NCI-H2196 (cell line): ENCODE measurements around the gene DAP3.
A peak's percentile ranks its signal among the peaks of the same experiment; 100 is the strongest.
"Not testable (repeated sequence)": the region's sequence is repeated elsewhere in the genome, so short reads cannot be mapped to it uniquely, and the experiment has no call there.

Source experiments
- DNase-seq: peaks from one replicate; lab custom pipeline; 2025; ENCODE audit not compliant: unreplicated experiment; lab: John Stamatoyannopoulos, UW

Gene DAP3

GRCh38 chr1:155717041-155717440 lies 28.1 kb downstream of the DAP3 start:
- DNase-seq = no peak

DNA sequence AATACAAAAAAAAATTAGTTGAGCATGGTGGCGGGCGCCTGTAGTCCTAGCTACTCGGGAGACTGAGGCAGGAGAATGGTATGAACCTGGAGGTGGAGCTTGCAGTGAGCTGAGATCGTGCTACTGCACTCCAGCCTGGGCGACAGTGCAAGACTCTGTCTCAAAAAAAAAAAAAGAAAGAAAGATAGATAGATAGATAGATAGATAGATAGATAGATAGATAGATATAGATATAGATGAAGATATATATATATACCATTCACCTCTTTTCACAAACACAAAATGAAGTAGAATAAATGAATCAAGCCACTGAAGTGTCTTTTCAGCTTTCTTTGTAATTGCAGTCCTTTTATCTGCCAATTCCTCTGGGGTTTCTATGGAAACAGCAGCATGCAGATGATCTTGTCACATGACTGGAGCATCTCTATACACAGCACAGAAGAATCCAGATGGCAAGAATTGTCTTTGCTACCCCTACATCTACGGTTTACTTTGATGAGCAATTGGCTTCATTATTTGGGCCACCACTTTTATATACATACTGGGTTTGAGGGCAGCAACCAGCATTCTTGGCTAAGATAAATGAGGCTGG lies 29.7 kb downstream of the DAP3 start:
- not testable (repeated sequence) for DNase-seq

- no peak for DNase-seq
These were observed 30.8 kb downstream of the DAP3 start for GRCh38 chr1:155719703-155720102.

- DNase-seq = no peak
These were observed 36.3 kb downstream of the DAP3 start for GRCh38 chr1:155725142-155725541.

GRCh38 chr1:155729031-155729898 lies 40.4 kb downstream of the DAP3 start:
- DNase-seq = peak; percentile 62

DNA sequence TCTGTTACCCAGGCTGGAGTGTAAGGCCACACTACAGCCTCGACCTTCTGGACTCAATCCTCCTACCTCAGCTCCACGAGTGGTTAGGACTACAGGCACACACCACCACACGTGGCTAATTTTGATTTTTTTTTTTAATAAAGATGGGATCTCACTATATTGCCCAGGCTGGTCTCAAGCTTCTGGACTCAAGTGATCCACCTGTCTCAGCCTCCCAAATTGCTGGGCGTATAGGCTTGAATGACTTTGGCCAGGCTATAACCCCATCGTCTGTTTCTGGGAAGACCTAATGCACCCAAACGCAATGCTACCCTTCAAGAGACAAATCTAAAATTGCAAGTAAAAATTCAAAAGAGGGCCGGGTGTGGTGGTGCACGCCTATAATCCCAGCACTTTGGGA lies 52.1 kb downstream of the DAP3 start:
- no peak for DNase-seq

DNA sequence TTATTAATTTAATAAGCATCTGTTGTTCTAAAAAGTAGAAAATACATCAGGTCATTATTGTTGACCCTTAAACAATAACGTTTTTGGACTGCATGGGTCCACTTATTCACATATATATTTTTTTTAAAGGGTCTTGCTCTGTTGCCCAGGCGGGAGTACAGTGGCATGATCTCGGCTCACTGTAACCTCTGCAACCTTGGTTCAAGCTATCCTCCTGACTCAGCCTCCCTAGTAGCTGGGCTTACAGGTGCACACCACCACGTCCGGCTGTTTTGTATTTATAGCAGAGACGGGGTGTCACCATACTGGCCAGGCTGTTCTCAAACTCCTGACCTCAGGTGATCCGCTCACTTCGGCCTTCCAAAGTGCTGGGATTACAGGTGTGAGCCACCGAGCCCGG lies 53.0 kb downstream of the DAP3 start:
- no peak for DNase-seq

GRCh38 chr1:155744711-155745283 lies 55.9 kb downstream of the DAP3 start:
- no peak for DNase-seq

- peak; percentile 93 for DNase-seq
These were observed 56.7 kb downstream of the DAP3 start for GRCh38 chr1:155745284-155746228.

- not testable (repeated sequence) for DNase-seq
These were observed 58.7 kb downstream of the DAP3 start for GRCh38 chr1:155747586-155747985.

GRCh38 chr1:155748141-155748540 lies 59.2 kb downstream of the DAP3 start:
- not testable (repeated sequence) for DNase-seq

DNA sequence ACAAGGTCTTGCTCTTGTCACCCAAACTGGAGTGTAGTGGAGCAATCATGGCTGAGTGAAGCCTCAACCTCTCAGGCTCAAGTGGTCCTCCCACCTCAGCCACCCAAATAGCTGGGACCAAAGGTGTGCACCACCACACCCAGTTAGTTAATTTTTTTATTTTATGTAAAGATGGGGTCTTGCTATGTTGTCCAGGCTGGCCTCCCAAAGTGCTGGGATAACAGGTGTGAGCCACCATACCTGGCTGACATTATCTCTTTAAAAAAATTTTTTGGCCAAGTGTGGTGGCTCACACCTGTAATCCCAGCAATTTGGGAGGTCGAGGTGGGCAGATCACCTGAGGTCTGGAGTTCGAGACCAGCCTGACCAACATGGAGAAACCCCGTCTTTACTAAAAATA lies 70.1 kb downstream of the DAP3 start:
- DNase-seq = not testable (repeated sequence)

GRCh38 chr1:155759966-155760630 lies 71.2 kb downstream of the DAP3 start:
- DNase-seq = no peak

DNA sequence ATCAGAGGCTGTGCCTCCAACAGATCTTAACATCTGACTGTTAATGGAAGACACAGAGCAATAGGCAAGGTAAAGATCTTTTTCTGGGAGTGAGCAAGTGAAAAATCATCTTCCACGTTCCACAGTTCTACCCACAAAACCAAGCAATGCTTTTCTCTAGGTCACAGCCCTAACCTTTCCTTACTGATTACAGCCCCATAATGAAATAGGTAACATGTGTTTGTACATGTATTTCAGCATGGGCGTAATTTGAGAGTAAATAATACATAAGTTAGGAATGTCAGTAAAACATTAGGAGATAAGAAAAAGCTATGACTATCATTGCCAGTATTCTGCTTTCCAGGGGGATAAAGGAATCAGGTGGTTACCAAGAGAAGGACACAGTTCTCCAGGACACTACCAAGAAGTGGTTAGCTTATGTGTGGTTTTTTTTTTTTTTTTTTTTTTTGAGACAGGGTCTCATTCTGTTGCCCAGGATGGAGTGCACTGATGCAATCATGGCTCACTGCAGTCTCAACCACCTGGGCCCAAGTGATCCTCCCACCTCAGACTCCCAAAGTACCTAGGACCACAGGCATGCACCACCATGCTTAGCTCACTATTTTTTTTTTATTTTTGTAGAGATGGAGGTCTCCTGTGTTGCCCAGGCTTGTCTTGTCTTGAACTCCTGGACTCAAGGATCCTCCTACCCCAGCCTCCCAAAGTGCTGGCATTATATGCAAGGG lies 72.0 kb downstream of the DAP3 start:
- no peak for DNase-seq

- DNase-seq = no peak
These were observed 73.0 kb downstream of the DAP3 start for GRCh38 chr1:155761736-155762405.

GRCh38 chr1:155763090-155763815 lies 74.4 kb downstream of the DAP3 start:
- DNase-seq = peak; percentile 18

DNA sequence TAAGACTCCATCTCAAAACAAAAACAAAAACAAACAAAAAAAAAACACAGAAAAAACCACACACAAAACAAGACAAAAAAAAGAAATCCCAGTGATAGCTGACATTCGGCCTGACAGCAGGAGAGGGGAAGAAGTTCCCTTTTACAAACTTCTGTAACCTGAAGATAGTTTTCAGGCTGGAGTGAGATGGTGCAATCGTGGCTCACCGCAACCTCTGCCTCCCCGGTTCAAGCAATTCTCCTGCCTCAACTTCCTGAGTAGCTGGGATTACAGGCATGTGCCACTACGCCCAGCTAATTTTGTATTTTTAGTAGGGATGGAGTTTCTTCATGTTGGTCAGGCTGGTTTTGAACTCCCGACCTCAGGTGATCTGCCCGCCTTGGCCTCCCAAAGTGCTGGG lies 75.1 kb downstream of the DAP3 start:
- DNase-seq = not testable (repeated sequence)

- not testable (repeated sequence) for DNase-seq
These were observed 78.6 kb downstream of the DAP3 start for GRCh38 chr1:155767399-155767989.
